Measurements from ENCODE around the gene WDR27.

The WDR27 gene

DNA sequence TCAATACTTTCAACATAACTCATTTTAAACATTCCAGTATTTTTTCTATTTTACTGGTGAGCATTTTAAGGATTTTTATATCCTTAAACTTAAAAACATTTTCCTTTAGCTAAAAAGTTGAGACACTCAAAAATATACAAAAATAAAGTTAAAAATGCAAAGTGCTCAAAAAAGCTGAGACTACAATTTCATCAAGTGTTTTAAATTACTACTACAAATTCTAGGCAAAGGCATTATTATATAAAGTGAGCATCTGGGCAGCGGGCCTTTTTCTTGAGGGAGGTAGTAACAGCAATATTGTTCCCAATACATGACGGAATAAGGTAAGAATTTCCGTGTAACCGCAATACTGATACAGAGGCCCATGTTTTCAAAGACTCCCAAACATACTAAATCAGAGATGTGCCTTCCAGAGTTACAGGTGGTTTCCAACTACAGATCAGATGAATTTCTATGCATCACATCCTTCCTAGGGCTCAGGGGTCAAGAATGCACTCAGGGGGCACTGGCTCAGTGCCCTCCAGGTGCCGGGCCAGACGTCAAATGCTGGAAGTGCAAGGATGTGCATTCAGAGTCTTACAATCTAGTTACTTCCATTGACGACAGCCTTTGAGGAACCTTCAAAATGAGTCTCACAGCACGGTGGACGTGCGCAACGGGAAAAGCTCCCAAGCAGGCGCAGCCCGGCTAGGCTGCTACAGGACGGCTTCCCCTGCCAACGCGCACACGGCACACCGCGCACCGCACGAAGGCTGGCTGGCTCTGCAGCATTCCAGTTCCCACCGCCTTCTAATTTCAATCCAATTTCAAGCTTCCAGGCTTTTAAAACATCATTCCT, 20.8 kb upstream of the WDR27 start (continued):
- TF ChIP-seq ZNF221 (tag by site-specific recombination; IDR thresholded peaks at IDR 0.05; ENCODE audit: borderline replicate concordance) (no peak), ZNF514 (tag by site-specific recombination; IDR thresholded peaks at IDR 0.05) (no peak), ZNF133 (tag by site-specific recombination; IDR thresholded peaks at IDR 0.05) (no peak), ZNF248 (tag by site-specific recombination; IDR thresholded peaks at IDR 0.05) (no peak), ZFHX2 (tag by site-specific recombination; conservative IDR thresholded peaks at IDR 0.05) (no peak), ZNF555 (tag by site-specific recombination; conservative IDR thresholded peaks at IDR 0.05) (no peak), EGR2 (tag by site-specific recombination; IDR thresholded peaks at IDR 0.05; ENCODE audit: low read depth) (no peak), ZBTB1 (tag by site-specific recombination; IDR thresholded peaks at IDR 0.05) (no peak), ZNF626 (tag by site-specific recombination; IDR thresholded peaks at IDR 0.05) (no peak), ZNF10 (tag by site-specific recombination; IDR thresholded peaks at IDR 0.05) (peak; percentile 22; the same call in 1 of the 2 replicates), ZNF776 (tag by site-specific recombination; IDR thresholded peaks at IDR 0.05; ENCODE audit: borderline replicate concordance) (no peak), KLF7 (tag by site-specific recombination; IDR thresholded peaks at IDR 0.05; ENCODE audit: borderline replicate concordance) (no peak), GLIS2 (tag by site-specific recombination; IDR thresholded peaks at IDR 0.05) (no peak), ZNF37A (tag by site-specific recombination; IDR thresholded peaks at IDR 0.05) (no peak), ZNF184 (tag by site-specific recombination; IDR thresholded peaks at IDR 0.05) (0 out of 2 replicates have a peak, but pooled peaks have one; percentile 10), ZNF792 (tag by site-specific recombination; IDR thresholded peaks at IDR 0.05) (no peak), ZNF843 (tag by site-specific recombination; IDR thresholded peaks at IDR 0.05) (peak; percentile 22; the same call in 1 of the 2 replicates), ZNF707 (tag by site-specific recombination; IDR thresholded peaks at IDR 0.05) (no peak), SCRT2 (tag by site-specific recombination; IDR thresholded peaks at IDR 0.05) (peak; percentile 98), GLI2 (tag by site-specific recombination; IDR thresholded peaks at IDR 0.05; ENCODE audit: borderline replicate concordance, low read depth) (no peak), SP2 (tag by site-specific recombination; IDR thresholded peaks at IDR 0.05) (no peak), ZNF223 (tag by site-specific recombination; IDR thresholded peaks at IDR 0.05) (no peak), ZNF768 (tag by site-specific recombination; IDR thresholded peaks at IDR 0.05) (no peak), ZBTB48 (tag by site-specific recombination; IDR thresholded peaks at IDR 0.05) (no peak)
- TF ChIP-seq, protein P1, sequence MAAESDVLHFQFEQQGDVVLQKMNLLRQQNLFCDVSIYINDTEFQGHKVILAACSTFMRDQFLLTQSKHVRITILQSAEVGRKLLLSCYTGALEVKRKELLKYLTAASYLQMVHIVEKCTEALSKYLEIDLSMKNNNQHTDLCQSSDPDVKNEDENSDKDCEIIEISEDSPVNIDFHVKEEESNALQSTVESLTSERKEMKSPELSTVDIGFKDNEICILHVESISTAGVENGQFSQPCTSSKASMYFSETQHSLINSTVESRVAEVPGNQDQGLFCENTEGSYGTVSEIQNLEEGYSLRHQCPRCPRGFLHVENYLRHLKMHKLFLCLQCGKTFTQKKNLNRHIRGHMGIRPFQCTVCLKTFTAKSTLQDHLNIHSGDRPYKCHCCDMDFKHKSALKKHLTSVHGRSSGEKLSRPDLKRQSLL (tag by site-specific recombination; IDR thresholded peaks at IDR 0.05): no peak
- TF ChIP-seq, protein P2, sequence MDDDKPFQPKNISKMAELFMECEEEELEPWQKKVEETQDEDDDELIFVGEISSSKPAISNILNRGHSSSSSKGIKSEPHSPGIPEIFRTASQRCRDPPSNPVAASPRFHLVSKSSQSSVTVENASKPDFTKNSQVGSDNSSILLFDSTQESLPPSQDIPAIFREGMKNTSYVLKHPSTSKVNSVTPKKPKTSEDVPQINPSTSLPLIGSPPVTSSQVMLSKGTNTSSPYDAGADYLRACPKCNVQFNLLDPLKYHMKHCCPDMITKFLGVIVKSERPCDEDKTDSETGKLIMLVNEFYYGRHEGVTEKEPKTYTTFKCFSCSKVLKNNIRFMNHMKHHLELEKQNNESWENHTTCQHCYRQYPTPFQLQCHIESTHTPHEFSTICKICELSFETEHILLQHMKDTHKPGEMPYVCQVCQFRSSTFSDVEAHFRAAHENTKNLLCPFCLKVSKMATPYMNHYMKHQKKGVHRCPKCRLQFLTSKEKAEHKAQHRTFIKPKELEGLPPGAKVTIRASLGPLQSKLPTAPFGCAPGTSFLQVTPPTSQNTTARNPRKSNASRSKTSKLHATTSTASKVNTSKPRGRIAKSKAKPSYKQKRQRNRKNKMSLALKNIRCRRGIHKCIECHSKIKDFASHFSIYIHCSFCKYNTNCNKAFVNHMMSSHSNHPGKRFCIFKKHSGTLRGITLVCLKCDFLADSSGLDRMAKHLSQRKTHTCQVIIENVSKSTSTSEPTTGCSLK (tag by site-specific recombination; IDR thresholded peaks at IDR 0.05): no peak
- TF ChIP-seq, protein P3, sequence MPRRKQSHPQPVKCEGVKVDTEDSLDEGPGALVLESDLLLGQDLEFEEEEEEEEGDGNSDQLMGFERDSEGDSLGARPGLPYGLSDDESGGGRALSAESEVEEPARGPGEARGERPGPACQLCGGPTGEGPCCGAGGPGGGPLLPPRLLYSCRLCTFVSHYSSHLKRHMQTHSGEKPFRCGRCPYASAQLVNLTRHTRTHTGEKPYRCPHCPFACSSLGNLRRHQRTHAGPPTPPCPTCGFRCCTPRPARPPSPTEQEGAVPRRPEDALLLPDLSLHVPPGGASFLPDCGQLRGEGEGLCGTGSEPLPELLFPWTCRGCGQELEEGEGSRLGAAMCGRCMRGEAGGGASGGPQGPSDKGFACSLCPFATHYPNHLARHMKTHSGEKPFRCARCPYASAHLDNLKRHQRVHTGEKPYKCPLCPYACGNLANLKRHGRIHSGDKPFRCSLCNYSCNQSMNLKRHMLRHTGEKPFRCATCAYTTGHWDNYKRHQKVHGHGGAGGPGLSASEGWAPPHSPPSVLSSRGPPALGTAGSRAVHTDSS (tag by site-specific recombination; IDR thresholded peaks at IDR 0.05): no peak
- TF ChIP-seq, protein P4, sequence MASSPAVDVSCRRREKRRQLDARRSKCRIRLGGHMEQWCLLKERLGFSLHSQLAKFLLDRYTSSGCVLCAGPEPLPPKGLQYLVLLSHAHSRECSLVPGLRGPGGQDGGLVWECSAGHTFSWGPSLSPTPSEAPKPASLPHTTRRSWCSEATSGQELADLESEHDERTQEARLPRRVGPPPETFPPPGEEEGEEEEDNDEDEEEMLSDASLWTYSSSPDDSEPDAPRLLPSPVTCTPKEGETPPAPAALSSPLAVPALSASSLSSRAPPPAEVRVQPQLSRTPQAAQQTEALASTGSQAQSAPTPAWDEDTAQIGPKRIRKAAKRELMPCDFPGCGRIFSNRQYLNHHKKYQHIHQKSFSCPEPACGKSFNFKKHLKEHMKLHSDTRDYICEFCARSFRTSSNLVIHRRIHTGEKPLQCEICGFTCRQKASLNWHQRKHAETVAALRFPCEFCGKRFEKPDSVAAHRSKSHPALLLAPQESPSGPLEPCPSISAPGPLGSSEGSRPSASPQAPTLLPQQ (tag by site-specific recombination; IDR thresholded peaks at IDR 0.05): no peak
- TF ChIP-seq, protein P5, sequence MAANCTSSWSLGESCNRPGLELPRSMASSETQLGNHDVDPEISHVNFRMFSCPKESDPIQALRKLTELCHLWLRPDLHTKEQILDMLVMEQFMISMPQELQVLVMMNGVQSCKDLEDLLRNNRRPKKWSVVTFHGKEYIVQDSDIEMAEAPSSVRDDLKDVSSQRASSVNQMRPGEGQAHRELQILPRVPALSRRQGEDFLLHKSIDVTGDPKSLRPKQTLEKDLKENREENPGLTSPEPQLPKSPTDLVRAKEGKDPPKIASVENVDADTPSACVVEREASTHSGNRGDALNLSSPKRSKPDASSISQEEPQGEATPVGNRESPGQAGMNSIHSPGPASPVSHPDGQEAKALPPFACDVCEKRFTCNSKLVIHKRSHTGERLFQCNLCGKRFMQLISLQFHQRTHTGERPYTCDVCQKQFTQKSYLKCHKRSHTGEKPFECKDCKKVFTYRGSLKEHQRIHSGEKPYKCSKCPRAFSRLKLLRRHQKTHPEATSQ (tag by site-specific recombination; IDR thresholded peaks at IDR 0.05): no peak
- TF ChIP-seq, protein P6, sequence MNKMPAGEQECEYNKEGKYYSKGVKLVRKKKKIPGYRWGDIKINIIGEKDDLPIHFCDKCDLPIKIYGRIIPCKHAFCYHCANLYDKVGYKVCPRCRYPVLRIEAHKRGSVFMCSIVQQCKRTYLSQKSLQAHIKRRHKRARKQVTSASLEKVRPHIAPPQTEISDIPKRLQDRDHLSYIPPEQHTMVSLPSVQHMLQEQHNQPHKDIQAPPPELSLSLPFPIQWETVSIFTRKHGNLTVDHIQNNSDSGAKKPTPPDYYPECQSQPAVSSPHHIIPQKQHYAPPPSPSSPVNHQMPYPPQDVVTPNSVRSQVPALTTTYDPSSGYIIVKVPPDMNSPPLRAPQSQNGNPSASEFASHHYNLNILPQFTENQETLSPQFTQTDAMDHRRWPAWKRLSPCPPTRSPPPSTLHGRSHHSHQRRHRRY (tag by site-specific recombination; IDR thresholded peaks at IDR 0.05): no peak

Measured in HEK293 (cell line).